K562 (cell line): ENCODE data around the gene NT5C1A. TPM values are rescaled to one million over a fixed set of nuclear protein-coding genes. Genes with fewer than 3 reads are reported as not detected.

Experiments used
- ATAC-seq: fragments of 200-7000 bp; cut with Tn5 transposase; 3 replicates; pipeline ENCODE4 v1.9.1; 2020; ENCODE audit warnings: moderate library complexity
- BruUV-seq: library from RNA; stranded (reverse); fragments of 400-500 nt; replicated peaks from 2 replicates; lab custom pipeline; 2021; lab: Mats Ljungman, UMichigan
- CTCF ChIA-PET: fragments of 300-600 bp; formaldehyde crosslinking; extraction: SDS; loops from one replicate; lab custom pipeline; 2021; ENCODE audit warnings: low intra/inter-chr PET ratio; lab: Yijun Ruan, JAX
- POLR2A ChIA-PET: fragments of 300-600, 350-650 bp; sonication (Branson Sonifier 250); formaldehyde crosslinking; extraction: SDS; loops from one replicate; lab custom pipeline; 2021; ENCODE audit warnings: antibody characterized with exemption, inconsistent platforms; lab: Yijun Ruan, JAX
- DNase-seq, 4 experiments: peaks; one replicate each; pipeline versions ENCODE4 v3.0.0 to v3.0.0-alpha.2; 2011 to 2018; ENCODE audit warnings: low spot score in 3 of 4, mixed read lengths in 3 of 4; ENCODE audit errors: extremely low read depth in 1 of 4
- FAIRE-seq: peaks from 2 replicates; lab custom pipeline; 2011; peaks lifted over from hg19 to GRCh38; lab: Jason Lieb, UNC
- H2AFZ ChIP-seq: 2 replicates; pipeline ENCODE4 v1.6.0; 2011; ENCODE audit warnings: low read depth, low read length, control low read depth, inconsistent platforms
- H3K27ac ChIP-seq: fragments of 200-600 bp; 3 replicates; pipeline ENCODE4 v1.8.0; 2011; ENCODE audit warnings: low read depth, mild to moderate bottlenecking, control low read depth, inconsistent platforms, low read length, moderate library complexity, mixed read lengths; ENCODE audit errors: extremely low read depth
- H3K27me3 ChIP-seq, 2 experiments: fragments of 300-600 bp in 1 of 2; 2 replicates in 1 of 2; 3 replicates in 1 of 2; pipeline versions ENCODE4 v1.6.0 to v1.8.0; 2011; ENCODE audit warnings: inconsistent platforms in 2 of 2, low read length in 2 of 2, mild to moderate bottlenecking in 1 of 2, mixed read lengths in 1 of 2, moderate library complexity in 1 of 2; ENCODE audit not compliant: control insufficient read depth in 2 of 2, insufficient read depth in 2 of 2
- H3K36me3 ChIP-seq: fragments of 300-600 bp; 3 replicates; pipeline ENCODE4 v1.8.0; 2011; ENCODE audit warnings: mild to moderate bottlenecking, low read length, inconsistent platforms; ENCODE audit not compliant: control insufficient read depth, insufficient read depth
- H3K4me1 ChIP-seq, 2 experiments: fragments of 200-600 bp in 1 of 2; replicated peaks in 1 of 2; 2 replicates in 1 of 2; 3 replicates in 1 of 2; pipeline versions ENCODE4 v1.5.1 to v1.8.0; 2011; ENCODE audit warnings: inconsistent platforms in 2 of 2, low read length in 2 of 2, mild to moderate bottlenecking in 1 of 2, mixed read lengths in 1 of 2, moderate library complexity in 1 of 2; ENCODE audit not compliant: control insufficient read depth in 2 of 2, insufficient read depth in 2 of 2
- H3K4me2 ChIP-seq: 2 replicates; pipeline ENCODE4 v1.6.1; 2011; ENCODE audit warnings: low read length, control low read depth, inconsistent platforms, mixed read lengths; ENCODE audit not compliant: insufficient read depth
- H3K4me3 ChIP-seq: fragments of 200-600 bp; sonication (generic), shearing (Covaris generic); 2 replicates; pipeline ENCODE4 v1.5.1; 2016; ENCODE audit warnings: control low read depth, inconsistent platforms
- H3K79me2 ChIP-seq: fragments of 200-600 bp; 3 replicates; pipeline ENCODE4 v1.8.0; 2011; ENCODE audit warnings: low read length, inconsistent platforms; ENCODE audit not compliant: control insufficient read depth, insufficient read depth
- H3K9ac ChIP-seq, 2 experiments: 2 replicates each; pipeline versions ENCODE4 v1.6.0 to v1.6.1; 2011; ENCODE audit warnings: low read depth in 2 of 2, low read length in 2 of 2, control low read depth in 1 of 2, inconsistent platforms in 1 of 2, mild to moderate bottlenecking in 1 of 2, mixed read lengths in 1 of 2; ENCODE audit not compliant: insufficient read depth in 1 of 2
- H3K9me1 ChIP-seq: one replicate; pipeline ENCODE4 v1.6.0; 2011; ENCODE audit warnings: inconsistent platforms, mild to moderate bottlenecking, low read length, moderate library complexity; ENCODE audit not compliant: control insufficient read depth, insufficient read depth
- H3K9me3 ChIP-seq: replicated peaks from 2 replicates; pipeline ENCODE4 v1.5.1; 2011; ENCODE audit warnings: low read depth, low read length, inconsistent platforms; ENCODE audit not compliant: control insufficient read depth, insufficient read depth
- H4K20me1 ChIP-seq: replicated peaks from 2 replicates; pipeline ENCODE4 v1.6.1; 2011; ENCODE audit warnings: low read length, inconsistent platforms, mixed read lengths; ENCODE audit not compliant: control insufficient read depth, insufficient read depth
- NCOA6 ChIP-seq: fragments of 450-650 bp; IDR thresholded peaks from 2 replicates; pipeline ENCODE4 v1.6.1; 2017; ENCODE audit warnings: mild to moderate bottlenecking
- PATZ1 ChIP-seq: fragments of 250-450 bp; sonication (Bioruptor Pico); IDR thresholded peaks from 2 replicates; pipeline ENCODE4 v1.5.0; 2020; ENCODE audit warnings: mild to moderate bottlenecking, borderline replicate concordance
- POLR3A ChIP-seq: IDR thresholded peaks from 2 replicates; pipeline ENCODE4 v1.6.1; 2011; ENCODE audit warnings: borderline replicate concordance, mild to moderate bottlenecking, moderate library complexity; ENCODE audit not compliant: insufficient read length, insufficient read depth; ENCODE audit errors: extremely low read depth
- ZNF436 ChIP-seq: fragments of 250-450, 450-650 bp; sonication (Bioruptor Pico); formaldehyde crosslinking; IDR thresholded peaks from 2 replicates; pipeline ENCODE4 v1.7.0; 2020; ENCODE audit warnings: mild to moderate bottlenecking
- WGBS: fragments of 100-300 bp; shearing (Covaris generic); methylation state at CpG from one replicate; pipeline ENCODE4 v1.1.6; 2016; ENCODE audit warnings: low coverage, mixed read lengths; ENCODE audit not compliant: insufficient coverage; ENCODE audit errors: missing lambda C conversion rate; 5-methylcytosine and 5-hydroxymethylcytosine counted together
- in situ Hi-C: fragments of 300-500 bp; cut with MboI; formaldehyde crosslinking; loops from 4 replicates; pipeline ENCODE4 v1.15.0; 2018; ENCODE audit warnings: inconsistent platforms, mixed read lengths
- intact Hi-C: fragments of 100-400 bp; cut with micrococcal nuclease; formaldehyde crosslinking; loops from 2 replicates; pipeline ENCODE4 v1.14.2; 2022
- polyA plus RNA-seq, 8 experiments: library from polyadenylated mRNA; depleted of rRNA in 4 of 8; stranded (reverse) in 5 of 8; unstranded in 3 of 8; fragments of >200 nt; fragmentation: Nextera tagmentation in 2 of 8; fragmentation: Illumina TruSeq in 1 of 8; extraction: Ambion mirVana in 2 of 8; extraction: Trizol in 1 of 8; gene quantifications; 2 replicates each; pipeline versions ENCODE4 v1.2.1 to v1.2.3, GENCODE V29; 2011 to 2014; ENCODE audit warnings: inconsistent platforms in 1 of 8, missing spikeins in 1 of 8
- total RNA-seq, 7 experiments: library from RNA; depleted of rRNA in 6 of 7; stranded (reverse); fragments of >200 nt in 6 of 7; fragmentation: Illumina TruSeq in 2 of 7; extraction: Trizol in 2 of 7; gene quantifications; 2 replicates each; pipeline versions ENCODE4 v1.2.1 to v1.2.3, GENCODE V29; 2011 to 2021; ENCODE audit warnings: low replicate concordance in 1 of 7

The NT5C1A gene
- total and polyA plus RNA-seq, 9 of the 15 experiments (the other 6 are each of a cell fraction or from before 2014, with no cell fraction given): not detected

- Histone ChIP-seq H3K9ac (no peak overlapping the region), H3K4me3 (no peak overlapping the region), H3K4me1 (peaks cover 5 to 12% of the 10 kb centered on the region in 2 experiments; a peak in 3 of 5 replicates), H4K20me1 (no peaks in the 10 kb centered on the region), H3K27me3 (peaks cover 17 to 26% of the 10 kb centered on the region in 2 experiments), H3K27ac (no peak overlapping the region), H3K36me3 (no peaks in the 10 kb centered on the region), H3K9me1 (no peaks in the 10 kb centered on the region), H3K79me2 (no peaks in the 10 kb centered on the region), H3K4me2 (no peak overlapping the region), H3K9me3 (no peaks in the 10 kb centered on the region), H2AFZ (no peak overlapping the region)
- BruUV-seq: no TSS peak
- no peak for ATAC-seq
- DNase-seq: no peak
- in situ Hi-C loops (no loop called here), intact Hi-C loops (no loop called here)
- ChIA-PET CTCF (no interaction called here), POLR2A (interaction anchor here (0.8 to 4.3 kb wide), 2 partner anchors 13 to 26 kb away, joined by 3 to 25 read pairs; no protein-coding TSS in a partner anchor)
- no peak for FAIRE-seq
- 0% methylated on average over 4 of the region's 4 CpGs for WGBS
- TF ChIP-seq PATZ1 (no peak), POLR3A (no peak), ZNF436 (no peak), NCOA6 (no peak)
Measured at GRCh38 chr1:39698568-39698967, 26.7 kb upstream of the NT5C1A start.
